Measurements from ENCODE around the gene ANKRD17.

ANKRD17 gene

DNA sequence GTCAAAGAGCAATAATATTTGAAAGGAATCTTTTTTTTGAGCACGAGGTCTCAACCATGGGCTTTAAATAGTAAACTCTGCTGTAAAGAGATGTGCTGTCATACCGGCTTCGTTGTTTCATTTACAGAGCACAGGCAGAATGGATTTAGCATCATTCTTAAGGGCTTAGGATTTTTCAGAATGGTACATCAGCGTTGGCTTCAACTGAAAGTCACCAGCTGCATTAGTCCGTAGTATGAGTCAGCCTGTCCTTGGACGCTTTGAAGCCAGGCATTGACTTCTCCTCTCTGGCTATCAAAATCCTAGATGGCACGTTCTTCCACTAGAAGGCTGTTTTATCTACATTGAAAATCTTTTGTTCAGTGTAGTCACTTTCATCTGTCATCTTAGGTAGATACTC, 212.7 kb downstream of the ANKRD17 start:
- DNase-seq = no peak

DNA sequence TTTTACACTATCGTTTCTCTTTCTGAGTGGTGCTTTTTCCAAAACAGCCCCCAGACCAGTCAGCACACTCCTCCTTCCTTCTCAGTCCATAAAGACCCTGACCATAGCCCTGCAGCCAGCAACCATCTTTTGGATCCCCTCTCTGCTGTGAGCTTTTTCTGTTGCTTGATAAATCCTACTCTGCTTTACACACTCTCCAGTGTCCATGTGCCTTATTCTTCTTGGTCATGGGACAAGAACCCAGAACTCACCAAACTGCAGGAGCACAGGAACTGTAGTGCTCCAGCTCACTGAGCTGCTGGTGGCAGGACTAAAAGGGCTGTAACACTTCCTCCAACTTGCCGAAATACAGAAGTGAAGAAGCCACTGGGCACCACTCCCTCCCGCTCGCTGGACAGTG, 221.5 kb downstream of the ANKRD17 start:
- DNase-seq = no peak

DNA sequence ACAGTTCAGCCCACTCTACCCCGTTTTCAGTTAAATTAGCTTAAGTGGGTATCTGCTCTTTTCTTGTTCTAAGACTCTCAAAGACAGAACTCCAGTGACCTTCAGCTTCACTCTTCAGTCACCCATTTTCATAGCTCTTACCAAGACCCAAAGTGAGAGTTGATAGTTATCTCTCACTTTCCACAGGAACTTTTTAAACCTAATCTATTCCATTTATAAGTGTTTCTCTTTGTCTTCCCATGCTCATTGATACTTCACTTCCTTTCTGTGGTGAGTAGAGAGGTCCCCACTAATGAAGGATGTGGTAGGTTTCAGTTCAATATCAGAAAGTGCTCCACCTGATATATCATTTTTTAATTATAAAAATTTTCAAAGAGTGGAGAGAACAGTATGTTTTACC, 222.5 kb downstream of the ANKRD17 start:
- DNase-seq = no peak

DNA sequence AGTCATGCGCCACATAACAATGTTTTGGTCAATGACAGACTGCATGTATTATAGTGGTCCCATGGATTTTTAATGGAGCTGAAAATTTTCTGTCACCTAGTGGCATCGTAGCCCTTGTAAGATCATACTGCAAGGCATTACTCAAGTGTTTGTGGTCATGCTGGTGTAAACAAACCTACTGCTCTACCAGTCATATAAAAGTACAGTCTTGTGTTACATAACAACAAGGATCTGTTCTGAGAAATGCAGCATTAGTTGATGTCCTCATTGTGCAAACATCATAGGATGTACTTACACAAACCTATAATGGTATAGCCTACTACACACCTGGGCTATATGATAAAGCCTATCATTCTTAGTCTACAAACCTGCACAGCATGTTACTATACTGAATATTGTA, 223.7 kb downstream of the ANKRD17 start:
- DNase-seq = no peak

DNA sequence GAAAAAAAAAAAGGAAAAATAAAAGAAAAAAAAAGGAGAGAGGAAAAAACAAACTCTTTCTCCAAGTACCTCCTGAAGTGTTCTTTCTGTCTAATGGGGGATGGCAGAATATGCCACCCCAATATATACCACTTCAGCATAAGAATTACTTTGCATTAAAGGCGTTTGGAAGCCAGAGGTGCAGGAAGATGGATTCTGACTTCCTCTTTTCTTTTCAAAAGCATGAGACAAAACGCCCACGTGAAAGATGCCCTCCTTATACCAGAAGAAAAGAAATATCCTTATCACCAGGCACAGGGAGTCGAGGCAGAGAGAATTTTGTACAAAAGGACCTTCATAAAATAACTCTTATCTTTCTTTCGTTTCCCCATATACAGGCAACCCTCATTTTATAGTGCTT, 230.0 kb downstream of the ANKRD17 start:
- DNase-seq = no peak

Measured in activated CD8-positive, alpha-beta memory T cell treated with anti-CD3 and anti-CD28 coated beads, Interleukin-2, amount 50 U/mL, for 4 hours (primary cell).